ENCODE results near the gene PPP1R27.

Gene PPP1R27

GRCh38 chr17:81823820-81824550 is 10.9 kb downstream of the PPP1R27 start:
- no peak for FAIRE-seq
- DNase-seq (ENCODE audit: extremely low spot score, insufficient read length, low read depth) = no peak

- no peak for FAIRE-seq
- DNase-seq (ENCODE audit: extremely low spot score, insufficient read length, low read depth) = no peak
These were observed 11.6 kb downstream of the PPP1R27 start for GRCh38 chr17:81822996-81823819.

GRCh38 chr17:81822312-81822637 is 12.6 kb downstream of the PPP1R27 start:
- FAIRE-seq (no peak), DNase-seq (ENCODE audit: extremely low spot score, insufficient read length, low read depth) (no peak)

- no peak for FAIRE-seq
- DNase-seq (ENCODE audit: extremely low spot score, insufficient read length, low read depth) = no peak
These were observed 13.1 kb downstream of the PPP1R27 start for GRCh38 chr17:81821603-81822311.

GRCh38 chr17:81821147-81821546 is 13.7 kb downstream of the PPP1R27 start:
- no peak for DNase-seq (ENCODE audit: extremely low spot score, insufficient read length, low read depth)
- FAIRE-seq = no peak

- DNase-seq (ENCODE audit: extremely low spot score, insufficient read length, low read depth) = no peak
- no peak for FAIRE-seq
These were observed 15.1 kb downstream of the PPP1R27 start for GRCh38 chr17:81819708-81820107.

GRCh38 chr17:81817758-81818147 is 17.1 kb downstream of the PPP1R27 start:
- FAIRE-seq (no peak), DNase-seq (ENCODE audit: extremely low spot score, insufficient read length, low read depth) (no peak)

- FAIRE-seq = no peak
- no peak for DNase-seq (ENCODE audit: extremely low spot score, insufficient read length, low read depth)
These were observed 19.2 kb downstream of the PPP1R27 start for GRCh38 chr17:81815646-81815986.

GRCh38 chr17:81814748-81815645 is 19.9 kb downstream of the PPP1R27 start:
- DNase-seq (ENCODE audit: extremely low spot score, insufficient read length, low read depth) (no peak), FAIRE-seq (no peak)

GRCh38 chr17:81813861-81814683 is 20.8 kb downstream of the PPP1R27 start:
- no peak for FAIRE-seq
- no peak for DNase-seq (ENCODE audit: extremely low spot score, insufficient read length, low read depth)

- FAIRE-seq = no peak
- no peak for DNase-seq (ENCODE audit: extremely low spot score, insufficient read length, low read depth)
These were observed 21.5 kb downstream of the PPP1R27 start for GRCh38 chr17:81813371-81813684.

- no peak for DNase-seq (ENCODE audit: extremely low spot score, insufficient read length, low read depth)
- no peak for FAIRE-seq
These were observed 22.1 kb downstream of the PPP1R27 start for GRCh38 chr17:81812571-81813370.

GRCh38 chr17:81811705-81812570 is 22.9 kb downstream of the PPP1R27 start:
- DNase-seq (ENCODE audit: extremely low spot score, insufficient read length, low read depth) (no peak), FAIRE-seq (no peak)

- DNase-seq (ENCODE audit: extremely low spot score, insufficient read length, low read depth) = no peak
- FAIRE-seq = no peak
These were observed 23.8 kb downstream of the PPP1R27 start for GRCh38 chr17:81810892-81811704.

GRCh38 chr17:81810476-81810875 is 24.4 kb downstream of the PPP1R27 start:
- FAIRE-seq = no peak

GRCh38 chr17:81809556-81809998 is 25.3 kb downstream of the PPP1R27 start:
- DNase-seq (ENCODE audit: extremely low spot score, insufficient read length, low read depth) (no peak), FAIRE-seq (no peak)

More at GRCh38 chr17:81810476-81810875, 24.4 kb downstream of the PPP1R27 start:
- DNase-seq (ENCODE audit: extremely low spot score, insufficient read length, low read depth) = no peak
